WTC11 (cell line): Measurements from ENCODE around the gene MGAT3. TPM values are rescaled to one million over a fixed set of nuclear protein-coding genes. Genes with fewer than 3 reads are reported as not detected.
A peak's percentile ranks its signal among the peaks of the same experiment; 100 is the strongest.

ENCODE experiments used
- ATAC-seq: fragments of 200-7000 bp; cut with Tn5 transposase; 2 replicates; pipeline ENCODE4 v1.10.0; 2021; ENCODE audit warnings: mild to moderate bottlenecking, moderate library complexity
- CTCF ChIA-PET: fragments of 300-600 bp; sonication (Branson Sonifier 250); formaldehyde crosslinking; loops from one replicate; lab custom pipeline; 2021; ENCODE audit warnings: antibody characterized with exemption; lab: Charles Lee
- POLR2A ChIA-PET: fragments of 350-600 bp; sonication (Branson Sonifier 250); formaldehyde crosslinking; loops from one replicate; lab custom pipeline; 2021; ENCODE audit warnings: antibody characterized with exemption; lab: Charles Lee
- DNase-seq: peaks from one replicate; pipeline ENCODE4 v3.0.0; 2021; ENCODE audit warnings: low spot score
- H3K27ac Mint-ChIP-seq: 2 replicates; pipeline ENCODE4 v1.8.0; 2021; ENCODE audit warnings: mixed read lengths
- H3K27me3 Mint-ChIP-seq: 2 replicates; pipeline ENCODE4 v1.8.0; 2021; ENCODE audit warnings: low read depth, mild to moderate bottlenecking, moderate library complexity, mixed read lengths
- H3K36me3 Mint-ChIP-seq: 2 replicates; pipeline ENCODE4 v1.8.0; 2021; ENCODE audit warnings: mixed read lengths
- H3K4me1 Mint-ChIP-seq: 2 replicates; pipeline ENCODE4 v1.8.0; 2022; ENCODE audit warnings: mixed read lengths
- H3K4me3 Mint-ChIP-seq: 2 replicates; pipeline ENCODE4 v1.8.0; 2021; ENCODE audit warnings: mild to moderate bottlenecking, moderate library complexity, mixed read lengths
- H3K9me3 Mint-ChIP-seq: 2 replicates; pipeline ENCODE4 v1.8.0; 2021; ENCODE audit warnings: mixed read lengths
- ATF1 ChIP-seq: sonication (generic); formaldehyde crosslinking; IDR thresholded peaks from 2 replicates; pipeline ENCODE4 v1.8.1; 2023; ENCODE audit warnings: mild to moderate bottlenecking, moderate library complexity, missing genetic modification reagents
- EMX1 ChIP-seq: fragments of 250-450 bp; sonication (Bioruptor Pico); IDR thresholded peaks from 2 replicates; pipeline ENCODE4 v1.8.0; 2021; ENCODE audit warnings: mild to moderate bottlenecking
- FOXK1 ChIP-seq: sonication (generic); formaldehyde crosslinking; IDR thresholded peaks from 2 replicates; pipeline ENCODE4 v1.8.0; 2022; ENCODE audit warnings: mild to moderate bottlenecking, moderate library complexity, missing genetic modification reagents
- GRHL2 ChIP-seq: fragments of 250-450 bp; sonication (Bioruptor Pico); IDR thresholded peaks from 2 replicates; pipeline ENCODE4 v1.8.0; 2022; ENCODE audit warnings: mild to moderate bottlenecking, moderate library complexity; ENCODE audit not compliant: insufficient replicate concordance, severe bottlenecking
- HMGA2 ChIP-seq: fragments of 250-450 bp; sonication (Bioruptor Pico); IDR thresholded peaks from 2 replicates; pipeline ENCODE4 v1.4.0; 2021; ENCODE audit warnings: mild to moderate bottlenecking, moderate library complexity
- IRF2 ChIP-seq: sonication (generic); formaldehyde crosslinking; IDR thresholded peaks from 2 replicates; pipeline ENCODE4 v1.8.0; 2022; ENCODE audit warnings: low read depth, missing genetic modification reagents, borderline replicate concordance
- JUN ChIP-seq: sonication (generic); formaldehyde crosslinking; IDR thresholded peaks from 2 replicates; pipeline ENCODE4 v1.8.0; 2023; ENCODE audit warnings: mild to moderate bottlenecking, missing genetic modification reagents
- KAT7 ChIP-seq: sonication (generic); formaldehyde crosslinking; IDR thresholded peaks from 2 replicates; pipeline ENCODE4 v1.8.1; 2023; ENCODE audit warnings: missing genetic modification reagents, mild to moderate bottlenecking, borderline replicate concordance
- NFE2L1 ChIP-seq: sonication (generic); formaldehyde crosslinking; IDR thresholded peaks from 2 replicates; pipeline ENCODE4 v1.8.1; 2023; ENCODE audit warnings: missing genetic modification reagents
- PRRX2 ChIP-seq: fragments of 250-450 bp; sonication (Bioruptor Pico); IDR thresholded peaks from 2 replicates; pipeline ENCODE4 v1.8.0; 2021; ENCODE audit warnings: mild to moderate bottlenecking
- RORB ChIP-seq: fragments of 250-450 bp; sonication (Bioruptor Pico); IDR thresholded peaks from 2 replicates; pipeline ENCODE4 v1.9.0; 2021; ENCODE audit warnings: mild to moderate bottlenecking
- SMAD3 ChIP-seq: sonication (generic); formaldehyde crosslinking; IDR thresholded peaks from 2 replicates; pipeline ENCODE4 v1.8.0; 2022; ENCODE audit warnings: missing genetic modification reagents, mild to moderate bottlenecking, borderline replicate concordance
- ZNF138 ChIP-seq: sonication (generic); formaldehyde crosslinking; conservative IDR thresholded peaks from 2 replicates; pipeline ENCODE4 v1.8.1; 2022; ENCODE audit warnings: mild to moderate bottlenecking, moderate library complexity, missing genetic modification reagents
- ZNF219 ChIP-seq: sonication (generic); formaldehyde crosslinking; IDR thresholded peaks from 2 replicates; pipeline ENCODE4 v1.8.0; 2023; ENCODE audit warnings: missing genetic modification reagents, mild to moderate bottlenecking, borderline replicate concordance
- ZNF317 ChIP-seq: sonication (generic); formaldehyde crosslinking; IDR thresholded peaks from 2 replicates; pipeline ENCODE4 v1.8.1; 2023; ENCODE audit warnings: low read depth, mild to moderate bottlenecking, moderate library complexity, missing genetic modification reagents, borderline replicate concordance
- ZNF396 ChIP-seq: fragments of 250-450 bp; sonication (Bioruptor Pico); IDR thresholded peaks from 2 replicates; pipeline ENCODE4 v1.8.0; 2021; ENCODE audit warnings: mild to moderate bottlenecking, moderate library complexity, borderline replicate concordance
- ZNF423 ChIP-seq: fragments of 250-450 bp; sonication (Bioruptor Pico); IDR thresholded peaks from 2 replicates; pipeline ENCODE4 v2.1.2; 2022; ENCODE audit warnings: mild to moderate bottlenecking, moderate library complexity
- total RNA-seq: library from RNA; stranded (reverse); gene quantifications from 3 replicates; pipeline ENCODE4 v1.2.3, GENCODE V29; 2021
- TF ChIP-seq, protein P1 (sequence below): sonication (generic); formaldehyde crosslinking; IDR thresholded peaks from 2 replicates; pipeline ENCODE4 v1.8.1; 2023; ENCODE audit warnings: mild to moderate bottlenecking, moderate library complexity, missing genetic modification reagents
- TF ChIP-seq, protein P2 (sequence below): sonication (generic); formaldehyde crosslinking; IDR thresholded peaks from 2 replicates; pipeline ENCODE4 v1.8.0; 2023; ENCODE audit warnings: missing genetic modification reagents, mild to moderate bottlenecking, borderline replicate concordance
- TF ChIP-seq, protein P3 (sequence below): sonication (generic); formaldehyde crosslinking; IDR thresholded peaks from 2 replicates; pipeline ENCODE4 v1.8.1; 2022; ENCODE audit warnings: mild to moderate bottlenecking, moderate library complexity, missing genetic modification reagents
- TF ChIP-seq, protein P4 (sequence below): sonication (generic); formaldehyde crosslinking; IDR thresholded peaks from 2 replicates; pipeline ENCODE4 v1.8.1; 2023; ENCODE audit warnings: mild to moderate bottlenecking, missing genetic modification reagents
- TF ChIP-seq, protein P5 (sequence below): sonication (generic); formaldehyde crosslinking; IDR thresholded peaks from 2 replicates; pipeline ENCODE4 v1.8.0; 2022; ENCODE audit warnings: missing genetic modification reagents
- TF ChIP-seq, protein P6 (sequence below): fragments of 250-450 bp; sonication (Bioruptor Pico); IDR thresholded peaks from 2 replicates; pipeline ENCODE4 v1.8.0; 2021; ENCODE audit warnings: mild to moderate bottlenecking

MGAT3 gene
- total RNA-seq, 1 experiment from 2014 or later = 11.4 TPM

DNA sequence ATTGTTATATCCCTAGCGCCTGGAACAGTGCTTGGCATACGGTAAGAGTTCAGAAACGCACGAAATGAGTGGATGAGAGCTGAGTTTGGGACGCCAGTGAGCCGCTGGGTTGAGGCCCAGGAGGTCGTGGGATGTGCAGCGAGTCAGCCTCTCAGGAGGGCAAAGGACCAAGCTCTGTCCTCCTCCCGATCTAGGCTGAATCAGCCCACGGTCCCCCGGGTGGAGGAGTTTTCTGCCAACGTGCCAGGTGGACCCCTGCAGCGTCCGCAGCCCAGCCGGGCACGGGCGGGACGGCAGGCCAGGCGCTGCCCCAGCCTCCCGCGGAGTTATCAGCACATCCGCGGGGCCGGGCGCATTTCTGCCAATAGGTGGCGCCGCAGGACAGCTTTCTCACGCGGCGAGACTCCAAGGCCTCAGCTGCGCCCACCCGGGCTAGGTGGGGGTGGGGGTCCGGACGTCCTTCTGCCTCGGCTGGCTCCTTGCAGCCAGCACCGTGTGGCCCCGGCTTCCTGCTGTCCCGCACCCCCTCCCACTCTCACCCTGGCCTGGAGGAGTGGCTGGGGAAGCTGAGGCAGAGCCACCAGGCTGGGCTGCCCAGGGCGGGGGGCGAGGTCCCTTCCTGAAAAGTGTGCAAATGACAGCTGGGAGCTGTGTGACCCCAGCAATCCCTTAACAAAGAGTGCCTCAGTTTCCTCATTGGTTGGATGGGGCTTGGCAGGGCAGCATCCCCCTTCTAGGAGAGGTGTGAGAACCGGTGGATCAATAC is 78.0 kb downstream of the MGAT3 start:
- H3K27ac Mint-ChIP-seq = peak overlapping the region; percentile 75
- ChIA-PET POLR2A (interaction anchor here (1.0 to 1.3 kb wide), 3 partner anchors 15 to 510 kb away, joined by 3 to 4 read pairs (median 3); no protein-coding TSS in a partner anchor), CTCF (interaction anchor here (0.5 to 3.0 kb wide), 58 partner anchors 8 to 689 kb away, joined by 3 to 35 read pairs (median 4); partner anchors contain the start of genes ATF4, CACNA1I, MIEF1 and TAB1)
- peak; percentile 96 for DNase-seq
- H3K36me3 Mint-ChIP-seq = peaks cover 13% of the 10 kb centered on the region
- no peaks in the 10 kb centered on the region for H3K9me3 Mint-ChIP-seq
- ATAC-seq = peak; percentile 12
- H3K4me1 Mint-ChIP-seq = peaks cover 55% of the 10 kb centered on the region
- H3K27me3 Mint-ChIP-seq = no peaks in the 10 kb centered on the region
- peak overlapping the region; percentile 56 for H3K4me3 Mint-ChIP-seq
- TF ChIP-seq ZNF219 (CRISPR knock-in tag) (no peak), HMGA2 (CRISPR knock-in tag) (no peak), ZNF423 (CRISPR knock-in tag) (peak; percentile 60), KAT7 (CRISPR knock-in tag) (no peak), IRF2 (CRISPR knock-in tag) (no peak), FOXK1 (CRISPR knock-in tag) (peak; percentile 33; the same call in 1 of the 2 replicates), SMAD3 (CRISPR knock-in tag) (0 out of 2 replicates have a peak, but pooled peaks have one; percentile 41), EMX1 (CRISPR knock-in tag) (no peak), JUN (no peak), ATF1 (CRISPR knock-in tag) (no peak), RORB (CRISPR knock-in tag) (no peak), ZNF317 (CRISPR knock-in tag) (no peak), GRHL2 (CRISPR knock-in tag) (no peak), NFE2L1 (CRISPR knock-in tag) (no peak; the same call in 1 of the 2 replicates), PRRX2 (CRISPR knock-in tag) (no peak), ZNF138 (CRISPR knock-in tag) (no peak), ZNF396 (no peak)
- TF ChIP-seq, protein P1, sequence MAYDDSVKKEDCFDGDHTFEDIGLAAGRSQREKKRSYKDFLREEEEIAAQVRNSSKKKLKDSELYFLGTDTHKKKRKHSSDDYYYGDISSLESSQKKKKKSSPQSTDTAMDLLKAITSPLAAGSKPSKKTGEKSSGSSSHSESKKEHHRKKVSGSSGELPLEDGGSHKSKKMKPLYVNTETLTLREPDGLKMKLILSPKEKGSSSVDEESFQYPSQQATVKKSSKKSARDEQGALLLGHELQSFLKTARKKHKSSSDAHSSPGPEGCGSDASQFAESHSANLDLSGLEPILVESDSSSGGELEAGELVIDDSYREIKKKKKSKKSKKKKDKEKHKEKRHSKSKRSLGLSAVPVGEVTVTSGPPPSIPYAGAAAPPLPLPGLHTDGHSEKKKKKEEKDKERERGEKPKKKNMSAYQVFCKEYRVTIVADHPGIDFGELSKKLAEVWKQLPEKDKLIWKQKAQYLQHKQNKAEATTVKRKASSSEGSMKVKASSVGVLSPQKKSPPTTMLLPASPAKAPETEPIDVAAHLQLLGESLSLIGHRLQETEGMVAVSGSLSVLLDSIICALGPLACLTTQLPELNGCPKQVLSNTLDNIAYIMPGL (CRISPR knock-in tag) = peak; percentile 84; the same call in 1 of the 2 replicates
- TF ChIP-seq, protein P2, sequence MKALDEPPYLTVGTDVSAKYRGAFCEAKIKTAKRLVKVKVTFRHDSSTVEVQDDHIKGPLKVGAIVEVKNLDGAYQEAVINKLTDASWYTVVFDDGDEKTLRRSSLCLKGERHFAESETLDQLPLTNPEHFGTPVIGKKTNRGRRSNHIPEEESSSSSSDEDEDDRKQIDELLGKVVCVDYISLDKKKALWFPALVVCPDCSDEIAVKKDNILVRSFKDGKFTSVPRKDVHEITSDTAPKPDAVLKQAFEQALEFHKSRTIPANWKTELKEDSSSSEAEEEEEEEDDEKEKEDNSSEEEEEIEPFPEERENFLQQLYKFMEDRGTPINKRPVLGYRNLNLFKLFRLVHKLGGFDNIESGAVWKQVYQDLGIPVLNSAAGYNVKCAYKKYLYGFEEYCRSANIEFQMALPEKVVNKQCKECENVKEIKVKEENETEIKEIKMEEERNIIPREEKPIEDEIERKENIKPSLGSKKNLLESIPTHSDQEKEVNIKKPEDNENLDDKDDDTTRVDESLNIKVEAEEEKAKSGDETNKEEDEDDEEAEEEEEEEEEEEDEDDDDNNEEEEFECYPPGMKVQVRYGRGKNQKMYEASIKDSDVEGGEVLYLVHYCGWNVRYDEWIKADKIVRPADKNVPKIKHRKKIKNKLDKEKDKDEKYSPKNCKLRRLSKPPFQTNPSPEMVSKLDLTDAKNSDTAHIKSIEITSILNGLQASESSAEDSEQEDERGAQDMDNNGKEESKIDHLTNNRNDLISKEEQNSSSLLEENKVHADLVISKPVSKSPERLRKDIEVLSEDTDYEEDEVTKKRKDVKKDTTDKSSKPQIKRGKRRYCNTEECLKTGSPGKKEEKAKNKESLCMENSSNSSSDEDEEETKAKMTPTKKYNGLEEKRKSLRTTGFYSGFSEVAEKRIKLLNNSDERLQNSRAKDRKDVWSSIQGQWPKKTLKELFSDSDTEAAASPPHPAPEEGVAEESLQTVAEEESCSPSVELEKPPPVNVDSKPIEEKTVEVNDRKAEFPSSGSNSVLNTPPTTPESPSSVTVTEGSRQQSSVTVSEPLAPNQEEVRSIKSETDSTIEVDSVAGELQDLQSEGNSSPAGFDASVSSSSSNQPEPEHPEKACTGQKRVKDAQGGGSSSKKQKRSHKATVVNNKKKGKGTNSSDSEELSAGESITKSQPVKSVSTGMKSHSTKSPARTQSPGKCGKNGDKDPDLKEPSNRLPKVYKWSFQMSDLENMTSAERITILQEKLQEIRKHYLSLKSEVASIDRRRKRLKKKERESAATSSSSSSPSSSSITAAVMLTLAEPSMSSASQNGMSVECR = peak; percentile 51; the same call in 1 of the 2 replicates
- TF ChIP-seq, protein P3, sequence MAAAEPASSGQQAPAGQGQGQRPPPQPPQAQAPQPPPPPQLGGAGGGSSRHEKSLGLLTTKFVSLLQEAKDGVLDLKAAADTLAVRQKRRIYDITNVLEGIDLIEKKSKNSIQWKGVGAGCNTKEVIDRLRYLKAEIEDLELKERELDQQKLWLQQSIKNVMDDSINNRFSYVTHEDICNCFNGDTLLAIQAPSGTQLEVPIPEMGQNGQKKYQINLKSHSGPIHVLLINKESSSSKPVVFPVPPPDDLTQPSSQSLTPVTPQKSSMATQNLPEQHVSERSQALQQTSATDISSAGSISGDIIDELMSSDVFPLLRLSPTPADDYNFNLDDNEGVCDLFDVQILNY (CRISPR knock-in tag) = no peak
- TF ChIP-seq, protein P4, sequence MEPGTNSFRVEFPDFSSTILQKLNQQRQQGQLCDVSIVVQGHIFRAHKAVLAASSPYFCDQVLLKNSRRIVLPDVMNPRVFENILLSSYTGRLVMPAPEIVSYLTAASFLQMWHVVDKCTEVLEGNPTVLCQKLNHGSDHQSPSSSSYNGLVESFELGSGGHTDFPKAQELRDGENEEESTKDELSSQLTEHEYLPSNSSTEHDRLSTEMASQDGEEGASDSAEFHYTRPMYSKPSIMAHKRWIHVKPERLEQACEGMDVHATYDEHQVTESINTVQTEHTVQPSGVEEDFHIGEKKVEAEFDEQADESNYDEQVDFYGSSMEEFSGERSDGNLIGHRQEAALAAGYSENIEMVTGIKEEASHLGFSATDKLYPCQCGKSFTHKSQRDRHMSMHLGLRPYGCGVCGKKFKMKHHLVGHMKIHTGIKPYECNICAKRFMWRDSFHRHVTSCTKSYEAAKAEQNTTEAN (CRISPR knock-in tag) = peak; percentile 75; the same call in 1 of the 2 replicates
- TF ChIP-seq, protein P5, sequence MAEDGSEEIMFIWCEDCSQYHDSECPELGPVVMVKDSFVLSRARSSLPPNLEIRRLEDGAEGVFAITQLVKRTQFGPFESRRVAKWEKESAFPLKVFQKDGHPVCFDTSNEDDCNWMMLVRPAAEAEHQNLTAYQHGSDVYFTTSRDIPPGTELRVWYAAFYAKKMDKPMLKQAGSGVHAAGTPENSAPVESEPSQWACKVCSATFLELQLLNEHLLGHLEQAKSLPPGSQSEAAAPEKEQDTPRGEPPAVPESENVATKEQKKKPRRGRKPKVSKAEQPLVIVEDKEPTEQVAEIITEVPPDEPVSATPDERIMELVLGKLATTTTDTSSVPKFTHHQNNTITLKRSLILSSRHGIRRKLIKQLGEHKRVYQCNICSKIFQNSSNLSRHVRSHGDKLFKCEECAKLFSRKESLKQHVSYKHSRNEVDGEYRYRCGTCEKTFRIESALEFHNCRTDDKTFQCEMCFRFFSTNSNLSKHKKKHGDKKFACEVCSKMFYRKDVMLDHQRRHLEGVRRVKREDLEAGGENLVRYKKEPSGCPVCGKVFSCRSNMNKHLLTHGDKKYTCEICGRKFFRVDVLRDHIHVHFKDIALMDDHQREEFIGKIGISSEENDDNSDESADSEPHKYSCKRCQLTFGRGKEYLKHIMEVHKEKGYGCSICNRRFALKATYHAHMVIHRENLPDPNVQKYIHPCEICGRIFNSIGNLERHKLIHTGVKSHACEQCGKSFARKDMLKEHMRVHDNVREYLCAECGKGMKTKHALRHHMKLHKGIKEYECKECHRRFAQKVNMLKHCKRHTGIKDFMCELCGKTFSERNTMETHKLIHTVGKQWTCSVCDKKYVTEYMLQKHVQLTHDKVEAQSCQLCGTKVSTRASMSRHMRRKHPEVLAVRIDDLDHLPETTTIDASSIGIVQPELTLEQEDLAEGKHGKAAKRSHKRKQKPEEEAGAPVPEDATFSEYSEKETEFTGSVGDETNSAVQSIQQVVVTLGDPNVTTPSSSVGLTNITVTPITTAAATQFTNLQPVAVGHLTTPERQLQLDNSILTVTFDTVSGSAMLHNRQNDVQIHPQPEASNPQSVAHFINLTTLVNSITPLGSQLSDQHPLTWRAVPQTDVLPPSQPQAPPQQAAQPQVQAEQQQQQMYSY (CRISPR knock-in tag) = no peak
- TF ChIP-seq, protein P6, sequence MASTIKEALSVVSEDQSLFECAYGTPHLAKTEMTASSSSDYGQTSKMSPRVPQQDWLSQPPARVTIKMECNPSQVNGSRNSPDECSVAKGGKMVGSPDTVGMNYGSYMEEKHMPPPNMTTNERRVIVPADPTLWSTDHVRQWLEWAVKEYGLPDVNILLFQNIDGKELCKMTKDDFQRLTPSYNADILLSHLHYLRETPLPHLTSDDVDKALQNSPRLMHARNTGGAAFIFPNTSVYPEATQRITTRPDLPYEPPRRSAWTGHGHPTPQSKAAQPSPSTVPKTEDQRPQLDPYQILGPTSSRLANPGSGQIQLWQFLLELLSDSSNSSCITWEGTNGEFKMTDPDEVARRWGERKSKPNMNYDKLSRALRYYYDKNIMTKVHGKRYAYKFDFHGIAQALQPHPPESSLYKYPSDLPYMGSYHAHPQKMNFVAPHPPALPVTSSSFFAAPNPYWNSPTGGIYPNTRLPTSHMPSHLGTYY (CRISPR knock-in tag) = no peak
